Aortic smooth muscle cell (primary cell): ENCODE results near the gene ACSL5. TPM values are rescaled to one million over a fixed set of nuclear protein-coding genes. Genes with fewer than 3 reads are reported as not detected.

ENCODE experiments used
- total RNA-seq: library from RNA; depleted of rRNA; stranded (reverse); fragments of >200 nt; gene quantifications from 2 replicates; pipeline ENCODE4 v1.2.3, GENCODE V29; 2014

The ACSL5 gene, protein sequence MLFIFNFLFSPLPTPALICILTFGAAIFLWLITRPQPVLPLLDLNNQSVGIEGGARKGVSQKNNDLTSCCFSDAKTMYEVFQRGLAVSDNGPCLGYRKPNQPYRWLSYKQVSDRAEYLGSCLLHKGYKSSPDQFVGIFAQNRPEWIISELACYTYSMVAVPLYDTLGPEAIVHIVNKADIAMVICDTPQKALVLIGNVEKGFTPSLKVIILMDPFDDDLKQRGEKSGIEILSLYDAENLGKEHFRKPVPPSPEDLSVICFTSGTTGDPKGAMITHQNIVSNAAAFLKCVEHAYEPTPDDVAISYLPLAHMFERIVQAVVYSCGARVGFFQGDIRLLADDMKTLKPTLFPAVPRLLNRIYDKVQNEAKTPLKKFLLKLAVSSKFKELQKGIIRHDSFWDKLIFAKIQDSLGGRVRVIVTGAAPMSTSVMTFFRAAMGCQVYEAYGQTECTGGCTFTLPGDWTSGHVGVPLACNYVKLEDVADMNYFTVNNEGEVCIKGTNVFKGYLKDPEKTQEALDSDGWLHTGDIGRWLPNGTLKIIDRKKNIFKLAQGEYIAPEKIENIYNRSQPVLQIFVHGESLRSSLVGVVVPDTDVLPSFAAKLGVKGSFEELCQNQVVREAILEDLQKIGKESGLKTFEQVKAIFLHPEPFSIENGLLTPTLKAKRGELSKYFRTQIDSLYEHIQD
- total RNA-seq = 0.92 and 0.93 TPM in 2 replicates

GRCh38 chr10:112373912-112374338 lies at the start of gene ACSL5:
TSS of gene ACSL5 (plus strand) at chr10:112374116. CDS start at chr10:112394947, 20,831 bp downstream.

DNA sequence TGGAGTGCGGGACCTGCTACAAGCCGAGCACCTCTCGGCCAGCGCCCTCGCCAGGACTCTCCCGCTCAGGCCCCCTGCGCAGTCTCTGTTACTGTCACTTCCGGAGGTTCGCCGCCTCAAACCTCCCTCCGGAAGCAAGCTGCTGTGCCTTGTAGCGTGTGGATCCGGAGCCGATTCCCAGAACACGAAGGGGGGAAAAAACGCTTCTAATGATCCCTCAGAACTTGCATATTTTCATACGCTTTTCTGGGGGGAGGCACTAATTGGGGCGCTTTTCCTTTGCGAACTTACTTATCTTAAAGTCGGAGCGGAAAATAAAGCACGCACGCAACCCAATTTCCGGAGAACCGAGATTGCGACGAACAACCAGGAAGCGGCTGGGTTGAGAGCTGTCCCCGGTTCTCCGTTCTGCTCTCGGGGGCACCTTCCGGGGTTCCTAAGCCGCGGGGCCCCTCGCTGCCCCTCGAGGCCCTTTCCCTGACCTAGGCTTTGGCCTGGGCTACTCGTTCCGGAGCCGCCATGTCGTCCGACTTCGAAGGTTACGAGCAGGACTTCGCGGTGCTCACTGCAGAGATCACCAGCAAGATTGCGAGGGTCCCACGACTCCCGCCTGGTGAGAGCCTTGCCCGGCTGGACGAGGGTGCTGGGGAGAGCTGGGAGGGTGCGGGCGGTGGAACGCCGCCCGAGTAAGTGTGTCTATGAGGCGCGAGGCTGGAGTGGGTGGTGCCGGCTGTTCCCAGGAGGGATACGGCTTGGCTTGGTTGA lies 73.1 kb downstream of the ACSL5 start, which contains the start of the genes VTI1A and ZDHHC6:
TSS of gene VTI1A (plus strand) at position 361 of the 765 bp plus-strand sequence. CDS start at position 520, 159 bp downstream.
TSS of gene ZDHHC6 (minus strand) at position 60 of the 765 bp plus-strand sequence. CDS start 1,478 bp downstream, outside the sequence.

Other genes starting within 250 kb of the ACSL5 start
- 8.1 and 8.2 TPM in 2 replicates for gene GPAM, start 190.4 kb upstream of the ACSL5 start, total RNA-seq
- gene TECTB, start 90.7 kb upstream of the ACSL5 start, total RNA-seq = not detected in 2 replicates
- 24.3 and 24.6 TPM in 2 replicates for gene ZDHHC6, start 72.8 kb downstream of the ACSL5 start, total RNA-seq
- gene VTI1A, start 73.1 kb downstream of the ACSL5 start, total RNA-seq = 22.9 and 27.2 TPM in 2 replicates